Trophoblast cell (in vitro differentiated cells and primary cell): ENCODE data around the gene LRRC1.
A peak's percentile ranks its signal among the peaks of the same experiment; 100 is the strongest.

Experiments
- DNase-seq, 2 donors: peaks; one replicate each; pipeline ENCODE4 v3.0.0-alpha.2; 2016
- H2AFZ ChIP-seq: 2 replicates; pipeline ENCODE4 v1.6.1; 2013; ENCODE audit warnings: low read length, moderate library complexity, mild to moderate bottlenecking; ENCODE audit not compliant: insufficient read depth, poor library complexity
- H2AK5ac ChIP-seq: 2 replicates; pipeline ENCODE4 v1.6.1; 2013; ENCODE audit warnings: mild to moderate bottlenecking, low read length
- H2BK120ac ChIP-seq: 2 replicates; pipeline ENCODE4 v1.6.1; 2013; ENCODE audit warnings: low read length, mild to moderate bottlenecking, moderate library complexity; ENCODE audit not compliant: insufficient read depth, poor library complexity
- H2BK12ac ChIP-seq: 2 replicates; pipeline ENCODE4 v1.6.1; 2013; ENCODE audit warnings: mild to moderate bottlenecking, low read length, moderate library complexity
- H2BK5ac ChIP-seq: 2 replicates; pipeline ENCODE4 v1.6.1; 2013; ENCODE audit warnings: low read length, low read depth, moderate library complexity, mild to moderate bottlenecking; ENCODE audit not compliant: poor library complexity
- H3K14ac ChIP-seq: 2 replicates; pipeline ENCODE4 v1.6.1; 2013; ENCODE audit warnings: mild to moderate bottlenecking, low read length
- H3K18ac ChIP-seq: 2 replicates; pipeline ENCODE4 v1.6.1; 2013; ENCODE audit warnings: mild to moderate bottlenecking, low read length
- H3K23ac ChIP-seq: 2 replicates; pipeline ENCODE4 v1.6.1; 2013; ENCODE audit warnings: low read length
- H3K27ac ChIP-seq: 2 replicates; pipeline ENCODE4 v1.5.1; 2013; ENCODE audit warnings: low read depth, mild to moderate bottlenecking, inconsistent platforms, low read length, moderate library complexity
- H3K27me3 ChIP-seq: 2 replicates; pipeline ENCODE4 v1.6.1; 2013; ENCODE audit warnings: inconsistent platforms, mild to moderate bottlenecking, low read length, moderate library complexity; ENCODE audit not compliant: insufficient read depth
- H3K36me3 ChIP-seq, 2 experiments: 1 replicate in 1 of 2; 2 replicates in 1 of 2; pipeline ENCODE4 v1.6.1; 2013; ENCODE audit warnings: low read length in 2 of 2, mild to moderate bottlenecking in 2 of 2, moderate library complexity in 1 of 2; ENCODE audit not compliant: insufficient read depth in 2 of 2, control insufficient read depth in 1 of 2
- H3K4ac ChIP-seq: 2 replicates; pipeline ENCODE4 v1.6.1; 2013; ENCODE audit warnings: low read depth, mild to moderate bottlenecking, low read length, moderate library complexity
- H3K4me1 ChIP-seq, 2 experiments: 1 replicate in 1 of 2; 2 replicates in 1 of 2; pipeline ENCODE4 v1.6.1; 2013; ENCODE audit warnings: low read length in 2 of 2, mild to moderate bottlenecking in 2 of 2, moderate library complexity in 1 of 2; ENCODE audit not compliant: insufficient read depth in 2 of 2, control insufficient read depth in 1 of 2
- H3K4me2 ChIP-seq: 2 replicates; pipeline ENCODE4 v1.6.1; 2013; ENCODE audit warnings: inconsistent platforms, mild to moderate bottlenecking, low read length, moderate library complexity
- H3K4me3 ChIP-seq: 2 replicates; pipeline ENCODE4 v1.5.1; 2013; ENCODE audit warnings: mild to moderate bottlenecking, low read depth, low read length, inconsistent platforms
- H3K79me1 ChIP-seq: one replicate; pipeline ENCODE4 v1.6.1; 2013; ENCODE audit warnings: low read length
- H3K79me2 ChIP-seq: 2 replicates; pipeline ENCODE4 v1.6.1; 2013; ENCODE audit warnings: low read length, mild to moderate bottlenecking; ENCODE audit not compliant: control insufficient read depth, insufficient read depth, poor library complexity
- H3K9ac ChIP-seq: 2 replicates; pipeline ENCODE4 v1.6.1; 2013; ENCODE audit warnings: mild to moderate bottlenecking, low read length
- H3K9me3 ChIP-seq: 2 replicates; pipeline ENCODE4 v1.6.1; 2013; ENCODE audit warnings: low read depth, mild to moderate bottlenecking, control low read depth, inconsistent platforms, low read length; ENCODE audit not compliant: insufficient read depth
- H4K12ac ChIP-seq: 2 replicates; pipeline ENCODE4 v1.6.1; 2013; ENCODE audit warnings: low read depth, mild to moderate bottlenecking, low read length, moderate library complexity
- H4K8ac ChIP-seq: 2 replicates; pipeline ENCODE4 v1.6.1; 2013; ENCODE audit warnings: low read depth, mild to moderate bottlenecking, low read length, moderate library complexity
- H4K91ac ChIP-seq: one replicate; pipeline ENCODE4 v1.6.1; 2013; ENCODE audit warnings: low read depth, mild to moderate bottlenecking, low read length, moderate library complexity
- WGBS: extraction: QIAGEN DNeasy Blood & Tissue Kit; methylation state at CpG from one replicate; pipeline ENCODE4 v1.1.7; 2013; ENCODE audit warnings: missing lambda C conversion rate; ENCODE audit not compliant: insufficient read length, insufficient coverage; ENCODE audit errors: extremely low coverage; 5-methylcytosine and 5-hydroxymethylcytosine counted together

The LRRC1 gene

DNA sequence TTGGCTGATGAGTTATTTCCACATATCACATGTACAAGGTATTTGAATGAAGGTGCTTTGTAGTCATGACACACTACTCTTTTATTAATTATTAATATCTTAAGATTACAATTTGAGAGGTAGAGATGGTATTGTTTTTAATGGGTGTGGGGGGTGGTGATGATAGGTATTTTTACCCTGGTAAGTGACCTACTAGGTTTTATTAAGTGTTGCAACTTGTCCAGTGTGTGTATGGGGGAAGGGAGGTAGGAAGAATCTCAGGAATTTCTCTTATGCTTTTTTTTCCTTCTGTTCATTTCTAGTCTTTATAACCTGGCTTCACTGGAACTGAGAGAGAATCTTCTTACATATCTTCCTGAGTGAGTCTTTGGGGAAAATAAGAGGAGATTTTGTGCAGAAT is 101.4 kb downstream of the LRRC1 start:
- Histone ChIP-seq H4K8ac (no peak overlapping the region), H3K4me3 (no peak overlapping the region), H2AK5ac (no peak overlapping the region), H2AFZ (no peak overlapping the region), H2BK12ac (no peak overlapping the region), H2BK120ac (peak overlapping the region; percentile 59), H2BK5ac (no peak overlapping the region), H3K9me3 (no peaks in the 10 kb centered on the region), H3K79me2 (no peaks in the 10 kb centered on the region), H3K4me2 (no peak overlapping the region), H3K27me3 (no peaks in the 10 kb centered on the region), H3K23ac (no peak overlapping the region), H3K36me3 (peaks cover 0 to 3% of the 10 kb centered on the region in 2 experiments), H3K4ac (no peak overlapping the region), H3K18ac (no peak overlapping the region), H4K12ac (no peak overlapping the region), H3K27ac (peak overlapping the region; percentile 22), H4K91ac (no peak overlapping the region), H3K4me1 (peaks cover 0 to 7% of the 10 kb centered on the region in 2 experiments), H3K9ac (no peak overlapping the region), H3K79me1 (peaks cover 5% of the 10 kb centered on the region), H3K14ac (no peak overlapping the region)
- DNase-seq: no peak

- H4K12ac ChIP-seq: no peak overlapping the region
- H3K9ac ChIP-seq: no peak overlapping the region
- no CpG with 5 or more reads among the region's 2 CpGs for WGBS
- peaks cover 5% of the 10 kb centered on the region for H3K79me1 ChIP-seq
- H2AK5ac ChIP-seq: no peak overlapping the region
- H3K23ac ChIP-seq: no peak overlapping the region
- H3K4ac ChIP-seq: no peak overlapping the region
- no peak for DNase-seq
- H3K4me1 ChIP-seq: peaks cover 0 to 7% of the 10 kb centered on the region in 2 experiments
- no peak overlapping the region for H3K4me2 ChIP-seq
- no peak overlapping the region for H2BK120ac ChIP-seq
- H3K4me3 ChIP-seq: no peak overlapping the region
- H3K14ac ChIP-seq: no peak overlapping the region
- H3K36me3 ChIP-seq: peaks cover 5 to 13% of the 10 kb centered on the region in 2 experiments
- no peak overlapping the region for H2BK5ac ChIP-seq
- H4K8ac ChIP-seq: no peak overlapping the region
- H4K91ac ChIP-seq: no peak overlapping the region
- no peak overlapping the region for H2AFZ ChIP-seq
- H3K18ac ChIP-seq: no peak overlapping the region
- no peaks in the 10 kb centered on the region for H3K79me2 ChIP-seq
- H3K9me3 ChIP-seq: no peaks in the 10 kb centered on the region
- no peak overlapping the region for H3K27ac ChIP-seq
- no peak overlapping the region for H2BK12ac ChIP-seq
- H3K27me3 ChIP-seq: no peaks in the 10 kb centered on the region
Measured at GRCh38 chr6:53898026-53898795, 103.4 kb downstream of the LRRC1 start.

GRCh38 chr6:53899512-53899911 is 104.7 kb downstream of the LRRC1 start:
- no peak overlapping the region for H3K4ac ChIP-seq
- H3K79me2 ChIP-seq: no peaks in the 10 kb centered on the region
- H3K79me1 ChIP-seq: peaks cover 5% of the 10 kb centered on the region
- H2BK120ac ChIP-seq: no peak overlapping the region
- H2AK5ac ChIP-seq: no peak overlapping the region
- H2BK12ac ChIP-seq: no peak overlapping the region
- H3K4me3 ChIP-seq: no peak overlapping the region
- no peak overlapping the region for H3K18ac ChIP-seq
- H4K91ac ChIP-seq: no peak overlapping the region
- H3K36me3 ChIP-seq: peaks cover 7 to 18% of the 10 kb centered on the region in 2 experiments
- no peak overlapping the region for H3K27ac ChIP-seq
- H3K4me1 ChIP-seq: peaks cover 0 to 7% of the 10 kb centered on the region in 2 experiments
- H3K14ac ChIP-seq: no peak overlapping the region
- no peak overlapping the region for H3K23ac ChIP-seq
- no peak overlapping the region for H4K8ac ChIP-seq
- H2AFZ ChIP-seq: no peak overlapping the region
- H3K27me3 ChIP-seq: no peaks in the 10 kb centered on the region
- no peak overlapping the region for H2BK5ac ChIP-seq
- H3K4me2 ChIP-seq: no peak overlapping the region
- no CpG with 5 or more reads among the region's 5 CpGs for WGBS
- H4K12ac ChIP-seq: no peak overlapping the region
- H3K9me3 ChIP-seq: no peaks in the 10 kb centered on the region
- no peak for DNase-seq
- no peak overlapping the region for H3K9ac ChIP-seq

- Histone ChIP-seq H3K27ac (no peak overlapping the region), H2BK5ac (no peak overlapping the region), H3K23ac (no peak overlapping the region), H3K9me3 (no peaks in the 10 kb centered on the region), H4K12ac (no peak overlapping the region), H3K14ac (no peak overlapping the region), H2BK12ac (no peak overlapping the region), H2AFZ (no peak overlapping the region), H3K4me3 (no peak overlapping the region), H3K18ac (no peak overlapping the region), H3K79me1 (no peaks in the 10 kb centered on the region), H3K4me1 (no peaks in the 10 kb centered on the region), H3K27me3 (no peaks in the 10 kb centered on the region), H2AK5ac (no peak overlapping the region), H3K79me2 (no peaks in the 10 kb centered on the region), H2BK120ac (no peak overlapping the region), H3K4ac (no peak overlapping the region), H4K91ac (no peak overlapping the region), H4K8ac (no peak overlapping the region), H3K9ac (no peak overlapping the region), H3K36me3 (peaks cover 7 to 27% of the 10 kb centered on the region in 2 experiments), H3K4me2 (no peak overlapping the region)
- DNase-seq: no peak
- 100% methylated on average over 1 of the region's 2 CpGs for WGBS
Measured at GRCh38 chr6:53903357-53903756, 108.6 kb downstream of the LRRC1 start.
